ENCODE results near the gene TOM1L2. TPM values are rescaled to one million over a fixed set of nuclear protein-coding genes. Genes with fewer than 3 reads are reported as not detected.
A peak's percentile ranks its signal among the peaks of the same experiment; 100 is the strongest.

Gene TOM1L2
- total RNA-seq, 1 experiment from 2014 or later = 45.2 TPM

GRCh38 chr17:17834974-17835373, 137.2 kb downstream of the TOM1L2 start:
- ATAC-seq (no peak), DNase-seq (ENCODE audit: low read depth, low spot score) (no peak)
- Histone ChIP-seq H3K36me3 (ENCODE audit: control insufficient read depth, insufficient read depth, low read length) (0 out of 2 replicates have a peak, but pooled peaks cover 2% of the 10 kb centered on the region), H3K4me3 (ENCODE audit: low read depth in 2 of 2, low read length in 2 of 2) (peak overlapping the region; percentile 64 to 72), H3K4me1 (ENCODE audit: control insufficient read depth, insufficient read depth, low read length) (peaks cover 53% of the 10 kb centered on the region), H3K9me3 (ENCODE audit: control insufficient read depth, insufficient read depth, low read depth, low read length) (no peaks in the 10 kb centered on the region), H3K27me3 (ENCODE audit: control insufficient read depth, insufficient read depth, low read length) (no peaks in the 10 kb centered on the region), H3K27ac (ENCODE audit: low read length) (peak overlapping the region; percentile 98)
- in situ Hi-C loops (cut with HindIII; ENCODE audit: low pct_unique_long_range_greater_than_20kb, low sequenced_read_pairs) (no loop called here), intact Hi-C loops (cut with micrococcal nuclease; ENCODE audit: unreplicated experiment) (no loop called here)
- no TSS peak for BruUV-seq (replicated peaks)
- ChIA-PET POLR2A (interaction anchor here (0.7 kb wide), 1 partner anchor 17 kb away, joined by 3 read pairs; no protein-coding TSS in a partner anchor), CTCF (no interaction called here)
- TF ChIP-seq POLR2AphosphoS5 (IDR thresholded peaks at IDR 0.05; ENCODE audit: low read depth, low read length) (no peak), CTCF (IDR thresholded peaks at IDR 0.05) (no peak), SIN3A (IDR thresholded peaks at IDR 0.05; ENCODE audit: borderline replicate concordance, insufficient read depth, low read depth, low read length) (no peak), TCF7L2 (IDR thresholded peaks at IDR 0.05; ENCODE audit: low read depth, low read length) (no peak), REST (IDR thresholded peaks at IDR 0.05; ENCODE audit: insufficient read depth in 1 of 2, low read depth in 2 of 2, low read length in 1 of 2) (no peak)

GRCh38 chr17:17833658-17834357, 138.4 kb downstream of the TOM1L2 start:
- intact Hi-C loops (cut with micrococcal nuclease; ENCODE audit: unreplicated experiment) = no loop called here
- BruUV-seq (replicated peaks) = no TSS peak
- DNase-seq (ENCODE audit: low read depth, low spot score) (no peak), ATAC-seq (no peak)
- ChIA-PET CTCF (no interaction called here), POLR2A (no interaction called here)
- peaks cover 42% of the 10 kb centered on the region for H3K4me1 ChIP-seq (ENCODE audit: control insufficient read depth, insufficient read depth, low read length)
- no peaks in the 10 kb centered on the region for H3K9me3 ChIP-seq (ENCODE audit: control insufficient read depth, insufficient read depth, low read depth, low read length)
- peak overlapping the region; percentile 98 for H3K27ac ChIP-seq (ENCODE audit: low read length)
- no peaks in the 10 kb centered on the region for H3K27me3 ChIP-seq (ENCODE audit: control insufficient read depth, insufficient read depth, low read length)
- H3K36me3 ChIP-seq (ENCODE audit: control insufficient read depth, insufficient read depth, low read length) = 0 out of 2 replicates have a peak, but pooled peaks cover 2% of the 10 kb centered on the region
- no peak for TF ChIP-seq POLR2AphosphoS5 (IDR thresholded peaks at IDR 0.05; ENCODE audit: low read depth, low read length)
- no peak for TF ChIP-seq CTCF (IDR thresholded peaks at IDR 0.05)
- TF ChIP-seq SIN3A (IDR thresholded peaks at IDR 0.05; ENCODE audit: borderline replicate concordance, insufficient read depth, low read depth, low read length) = no peak
- no peak for TF ChIP-seq TCF7L2 (IDR thresholded peaks at IDR 0.05; ENCODE audit: low read depth, low read length)
- TF ChIP-seq REST (IDR thresholded peaks at IDR 0.05; ENCODE audit: insufficient read depth in 1 of 2, low read depth in 2 of 2, low read length in 1 of 2) = no peak
- in situ Hi-C loops (cut with HindIII; ENCODE audit: low pct_unique_long_range_greater_than_20kb, low sequenced_read_pairs) = no loop called here
- no peak overlapping the region for H3K4me3 ChIP-seq (ENCODE audit: low read depth in 2 of 2, low read length in 2 of 2)

All from Panc1 (cell line).